ENCODE results near the gene ZMYND8. TPM values are rescaled to one million over a fixed set of nuclear protein-coding genes. Genes with fewer than 3 reads are reported as not detected.
"Not testable (repeated sequence)": the region's sequence is repeated elsewhere in the genome, so short reads cannot be mapped to it uniquely, and the experiment has no call there.

ZMYND8 gene
- total RNA-seq, 1 experiment from 2014 or later = 107 TPM

DNA sequence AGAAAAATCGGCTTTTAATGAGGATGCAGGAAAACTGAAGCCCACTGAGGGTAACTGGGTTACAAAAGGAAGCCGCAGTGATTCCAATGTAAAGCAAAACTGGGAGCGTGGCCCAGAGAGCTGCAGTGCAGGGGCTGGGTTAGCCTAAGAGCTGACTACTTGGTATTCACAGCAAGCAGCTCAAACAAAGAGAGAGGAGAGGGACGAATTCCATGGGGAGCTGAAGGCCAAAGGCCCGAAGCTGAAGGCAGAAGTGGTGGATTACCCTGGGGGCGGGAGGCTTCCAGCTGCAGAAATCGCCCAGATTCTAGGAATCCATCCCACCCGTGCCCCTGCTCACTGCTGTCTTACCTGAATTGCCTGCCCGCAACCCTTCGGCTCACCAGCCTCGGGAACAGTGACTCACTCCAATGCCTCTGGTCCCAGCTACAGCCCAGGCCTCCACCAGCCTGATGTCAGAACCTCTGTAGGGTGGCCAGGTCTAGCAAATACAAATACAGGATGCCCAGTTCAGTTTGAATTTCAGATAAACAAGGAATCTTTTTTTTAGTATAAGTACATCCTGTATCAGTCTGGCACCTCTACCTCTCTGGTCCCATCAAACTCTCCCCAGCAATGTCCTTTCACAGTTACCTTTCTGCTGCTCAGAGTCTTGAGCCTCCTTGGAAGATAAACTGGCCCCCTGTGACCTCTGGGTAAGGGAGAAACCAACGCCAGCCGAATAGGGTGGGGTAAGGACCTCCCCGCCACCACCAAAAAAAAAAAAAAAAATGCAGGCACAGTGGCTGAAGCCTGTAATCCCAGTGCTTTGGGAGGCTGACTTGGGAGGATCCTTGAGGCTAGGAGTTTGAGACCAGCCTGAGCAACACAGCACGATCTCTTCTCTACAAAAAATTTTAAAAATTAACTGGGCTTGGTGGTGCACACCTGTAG is 14.6 kb upstream of the ZMYND8 start:
- H3K4me1 ChIP-seq (replicated peaks; ENCODE audit: insufficient read depth) = peaks cover 11% of the 10 kb centered on the region
- no peaks in the 10 kb centered on the region for H3K36me3 ChIP-seq (ENCODE audit: low read depth)
- H4K20me1 ChIP-seq (ENCODE audit: insufficient read depth) = no peaks in the 10 kb centered on the region
- no peak for DNase-seq
- no peaks in the 10 kb centered on the region for H3K9me3 ChIP-seq (ENCODE audit: insufficient read depth, low read depth)
- intact Hi-C loops (cut with micrococcal nuclease; ENCODE audit: unreplicated experiment) = no loop called here
- no peak overlapping the region for H3K4me3 ChIP-seq
- TF ChIP-seq EZH2 (IDR thresholded peaks at IDR 0.05; ENCODE audit: low read depth) = no peak
- TF ChIP-seq, protein P1, sequence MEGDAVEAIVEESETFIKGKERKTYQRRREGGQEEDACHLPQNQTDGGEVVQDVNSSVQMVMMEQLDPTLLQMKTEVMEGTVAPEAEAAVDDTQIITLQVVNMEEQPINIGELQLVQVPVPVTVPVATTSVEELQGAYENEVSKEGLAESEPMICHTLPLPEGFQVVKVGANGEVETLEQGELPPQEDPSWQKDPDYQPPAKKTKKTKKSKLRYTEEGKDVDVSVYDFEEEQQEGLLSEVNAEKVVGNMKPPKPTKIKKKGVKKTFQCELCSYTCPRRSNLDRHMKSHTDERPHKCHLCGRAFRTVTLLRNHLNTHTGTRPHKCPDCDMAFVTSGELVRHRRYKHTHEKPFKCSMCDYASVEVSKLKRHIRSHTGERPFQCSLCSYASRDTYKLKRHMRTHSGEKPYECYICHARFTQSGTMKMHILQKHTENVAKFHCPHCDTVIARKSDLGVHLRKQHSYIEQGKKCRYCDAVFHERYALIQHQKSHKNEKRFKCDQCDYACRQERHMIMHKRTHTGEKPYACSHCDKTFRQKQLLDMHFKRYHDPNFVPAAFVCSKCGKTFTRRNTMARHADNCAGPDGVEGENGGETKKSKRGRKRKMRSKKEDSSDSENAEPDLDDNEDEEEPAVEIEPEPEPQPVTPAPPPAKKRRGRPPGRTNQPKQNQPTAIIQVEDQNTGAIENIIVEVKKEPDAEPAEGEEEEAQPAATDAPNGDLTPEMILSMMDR (conservative IDR thresholded peaks at IDR 0.05) = no peak
- no peak overlapping the region for H3K27ac ChIP-seq
- H3F3A ChIP-seq (ENCODE audit: insufficient read depth, low read depth) = peaks cover 3% of the 10 kb centered on the region; the same call in 1 of the 2 replicates
- no peaks in the 10 kb centered on the region for H3K27me3 ChIP-seq (ENCODE audit: insufficient read depth, low read depth)
- no peak overlapping the region for H2AFZ ChIP-seq
- CTCF ChIA-PET = interaction anchor here (0.7 to 1.8 kb wide), 2 partner anchors 13 to 242 kb away, joined by 6 to 13 read pairs; no protein-coding TSS in a partner anchor
- H3K9me2 ChIP-seq (ENCODE audit: insufficient read depth) = no peaks in the 10 kb centered on the region
- POLR2A ChIA-PET (ENCODE audit: unreplicated experiment) = interaction anchor here (0.6 to 0.7 kb wide), 3 partner anchors 9 to 249 kb away, joined by 3 to 7 read pairs (median 4); no protein-coding TSS in a partner anchor
- no TSS peak for BruUV-seq (replicated peaks)
- no peaks in the 10 kb centered on the region for H3K79me2 ChIP-seq (ENCODE audit: low read depth)
- H3K4me2 ChIP-seq = no peak overlapping the region

DNA sequence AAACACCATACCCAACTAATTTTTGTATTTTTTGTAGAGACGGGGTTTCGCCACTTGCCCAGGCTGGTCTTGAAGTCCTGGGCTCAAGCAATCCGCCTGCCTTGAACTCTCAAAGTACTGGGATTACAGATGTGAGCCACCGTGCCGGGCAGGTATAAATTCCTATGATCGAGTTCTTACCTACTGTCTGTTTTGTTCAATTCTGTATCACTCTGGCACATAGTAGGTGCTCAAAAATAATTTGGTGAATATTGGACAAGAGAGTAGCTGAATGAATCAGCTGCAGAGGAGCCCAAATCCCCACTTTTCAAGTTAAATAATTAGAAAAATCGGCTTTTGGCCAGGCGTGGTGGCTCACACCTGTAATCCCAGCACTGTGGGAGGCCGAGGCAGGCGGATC is 13.7 kb upstream of the ZMYND8 start:
- TF ChIP-seq, protein P1 (conservative IDR thresholded peaks at IDR 0.05) = no peak
- no peak for TF ChIP-seq EZH2 (IDR thresholded peaks at IDR 0.05; ENCODE audit: low read depth)
- Histone ChIP-seq H3K4me2 (no peak overlapping the region), H4K20me1 (ENCODE audit: insufficient read depth) (no peaks in the 10 kb centered on the region), H3K9me2 (ENCODE audit: insufficient read depth) (no peaks in the 10 kb centered on the region), H3K27ac (no peak overlapping the region), H3K79me2 (ENCODE audit: low read depth) (no peaks in the 10 kb centered on the region), H3K4me1 (replicated peaks; ENCODE audit: insufficient read depth) (peaks cover 11% of the 10 kb centered on the region), H3F3A (ENCODE audit: insufficient read depth, low read depth) (peaks cover 3% of the 10 kb centered on the region; the same call in 1 of the 2 replicates), H3K27me3 (ENCODE audit: insufficient read depth, low read depth) (no peaks in the 10 kb centered on the region), H3K9me3 (ENCODE audit: insufficient read depth, low read depth) (no peaks in the 10 kb centered on the region), H2AFZ (no peak overlapping the region), H3K36me3 (ENCODE audit: low read depth) (no peaks in the 10 kb centered on the region), H3K4me3 (no peak overlapping the region)
- ChIA-PET CTCF (interaction anchor here (1.8 kb wide), 1 partner anchor 14 kb away, joined by 13 read pairs; no protein-coding TSS in a partner anchor), POLR2A (ENCODE audit: unreplicated experiment) (no interaction called here)
- no TSS peak for BruUV-seq (replicated peaks)
- intact Hi-C loops (cut with micrococcal nuclease; ENCODE audit: unreplicated experiment) = no loop called here
- no peak for DNase-seq

DNA sequence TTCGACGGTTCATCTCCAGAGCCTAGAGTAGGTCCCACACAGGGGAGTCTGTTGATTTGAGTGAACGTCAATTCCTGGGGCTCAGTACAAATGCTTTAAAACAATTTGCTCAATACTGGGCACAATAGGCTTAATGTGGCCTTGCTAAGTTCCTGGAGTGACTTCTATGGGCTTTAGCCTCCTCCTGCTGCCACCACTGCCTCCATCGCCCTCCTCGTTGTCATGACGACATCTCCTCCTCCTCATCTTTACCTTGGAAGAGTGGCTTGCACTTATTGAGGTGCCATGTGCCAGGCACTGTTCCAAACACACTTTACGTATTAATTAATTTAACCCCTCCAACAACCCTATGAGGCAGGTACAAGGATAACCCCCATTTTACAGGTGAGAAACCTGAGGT is 11.8 kb upstream of the ZMYND8 start:
- no peak overlapping the region for H2AFZ ChIP-seq
- no peaks in the 10 kb centered on the region for H3K9me2 ChIP-seq (ENCODE audit: insufficient read depth)
- no peak overlapping the region for H3K4me3 ChIP-seq
- POLR2A ChIA-PET (ENCODE audit: unreplicated experiment) = no interaction called here
- H3K79me2 ChIP-seq (ENCODE audit: low read depth) = no peaks in the 10 kb centered on the region
- TF ChIP-seq, protein P1 (conservative IDR thresholded peaks at IDR 0.05) = no peak
- TF ChIP-seq EZH2 (IDR thresholded peaks at IDR 0.05; ENCODE audit: low read depth) = no peak
- peaks cover 10% of the 10 kb centered on the region for H3K4me1 ChIP-seq (replicated peaks; ENCODE audit: insufficient read depth)
- no peak overlapping the region for H3K4me2 ChIP-seq
- CTCF ChIA-PET = no interaction called here
- no peaks in the 10 kb centered on the region for H3K27me3 ChIP-seq (ENCODE audit: insufficient read depth, low read depth)
- no peak overlapping the region for H3K27ac ChIP-seq
- H3K9me3 ChIP-seq (ENCODE audit: insufficient read depth, low read depth) = no peaks in the 10 kb centered on the region
- no TSS peak for BruUV-seq (replicated peaks)
- H3F3A ChIP-seq (ENCODE audit: insufficient read depth, low read depth) = peaks cover 3% of the 10 kb centered on the region; the same call in 1 of the 2 replicates
- intact Hi-C loops (cut with micrococcal nuclease; ENCODE audit: unreplicated experiment) = no loop called here
- no peaks in the 10 kb centered on the region for H4K20me1 ChIP-seq (ENCODE audit: insufficient read depth)
- no peaks in the 10 kb centered on the region for H3K36me3 ChIP-seq (ENCODE audit: low read depth)
- no peak for DNase-seq

DNA sequence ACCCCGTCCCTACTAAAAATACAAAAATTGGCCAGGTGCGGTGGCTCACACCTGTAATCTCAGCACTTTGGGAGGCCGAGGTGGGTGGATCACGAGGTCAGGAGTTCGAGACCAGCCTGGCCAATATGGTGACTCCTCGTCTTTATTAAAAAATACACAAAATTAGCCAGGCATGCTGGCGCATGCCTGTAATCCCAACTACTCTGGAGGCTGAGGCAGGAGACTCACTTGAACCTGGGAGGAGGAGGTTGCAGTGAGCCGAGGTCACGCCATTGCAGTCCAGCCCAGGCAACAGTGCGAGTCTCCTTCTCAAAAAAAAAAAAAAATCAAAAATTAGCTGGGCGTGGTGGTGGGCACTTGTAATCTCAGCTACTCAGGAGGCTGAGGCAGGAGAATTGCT is 9.8 kb upstream of the ZMYND8 start:
- H3K4me2 ChIP-seq; H3K9me2 ChIP-seq (ENCODE audit: insufficient read depth); H3K4me3 ChIP-seq; H3K9me3 ChIP-seq (ENCODE audit: insufficient read depth, low read depth); H4K20me1 ChIP-seq (ENCODE audit: insufficient read depth); BruUV-seq (replicated peaks); intact Hi-C loops (cut with micrococcal nuclease; ENCODE audit: unreplicated experiment); H3K27me3 ChIP-seq (ENCODE audit: insufficient read depth, low read depth); H3K27ac ChIP-seq; H3K36me3 ChIP-seq (ENCODE audit: low read depth); DNase-seq; H3K79me2 ChIP-seq (ENCODE audit: low read depth); H2AFZ ChIP-seq: not testable (repeated sequence)
- Histone ChIP-seq H3K4me1 (replicated peaks; ENCODE audit: insufficient read depth) (peaks cover 16% of the 10 kb centered on the region), H3F3A (ENCODE audit: insufficient read depth, low read depth) (peaks cover 20% of the 10 kb centered on the region)
- ChIA-PET POLR2A (ENCODE audit: unreplicated experiment) (interaction anchor here (0.7 kb wide), 1 partner anchor 92 kb away, joined by 3 read pairs; no protein-coding TSS in a partner anchor), CTCF (interaction anchor here (0.7 kb wide), 1 partner anchor 612 kb away, joined by 5 read pairs; no protein-coding TSS in a partner anchor)
